ENCODE results near the gene STXBP2.
A peak's percentile ranks its signal among the peaks of the same experiment; 100 is the strongest.
"Not testable (repeated sequence)": the region's sequence is repeated elsewhere in the genome, so short reads cannot be mapped to it uniquely, and the experiment has no call there.

STXBP2 gene

DNA sequence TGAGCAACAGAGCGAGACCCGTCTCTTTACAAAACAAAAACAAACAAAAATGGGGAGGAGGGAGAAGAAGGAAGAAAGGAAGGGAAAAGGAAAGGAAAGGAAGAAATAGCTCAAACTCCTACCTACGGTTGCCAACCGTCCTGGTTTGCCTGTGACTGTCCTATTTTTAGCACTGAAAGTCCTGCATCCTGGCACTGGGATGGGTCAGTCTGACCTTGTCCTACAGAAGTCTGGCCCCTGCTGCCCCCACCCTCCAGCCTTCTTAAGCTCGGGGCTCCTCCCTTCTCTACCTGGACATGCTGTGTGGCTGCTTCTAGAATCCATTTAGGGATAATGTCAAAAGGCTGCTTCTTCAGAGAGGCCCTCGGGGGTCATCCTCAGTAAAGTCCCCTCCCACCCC, 1.2 kb upstream of the STXBP2 start:
- no peak for DNase-seq

DNA sequence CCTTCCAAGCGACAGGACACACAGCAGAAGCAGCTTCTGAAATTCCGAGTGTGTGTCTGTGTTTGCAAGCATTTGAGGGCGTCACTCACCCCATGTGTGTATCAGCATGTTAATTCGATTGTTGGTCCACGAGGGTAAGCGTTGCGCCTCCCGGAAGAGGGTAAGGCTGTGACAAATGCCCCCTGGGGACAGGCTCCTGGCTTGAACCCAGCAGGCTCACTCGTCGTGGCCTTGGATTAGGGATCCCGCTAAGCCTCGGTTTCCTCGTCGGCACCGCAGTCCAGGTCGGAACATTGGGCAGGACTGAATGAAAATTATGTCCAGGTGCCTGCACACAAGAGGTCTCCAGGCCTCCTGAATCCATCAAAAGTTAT, 606 bp upstream of the STXBP2 start:
- no peak for DNase-seq

DNA sequence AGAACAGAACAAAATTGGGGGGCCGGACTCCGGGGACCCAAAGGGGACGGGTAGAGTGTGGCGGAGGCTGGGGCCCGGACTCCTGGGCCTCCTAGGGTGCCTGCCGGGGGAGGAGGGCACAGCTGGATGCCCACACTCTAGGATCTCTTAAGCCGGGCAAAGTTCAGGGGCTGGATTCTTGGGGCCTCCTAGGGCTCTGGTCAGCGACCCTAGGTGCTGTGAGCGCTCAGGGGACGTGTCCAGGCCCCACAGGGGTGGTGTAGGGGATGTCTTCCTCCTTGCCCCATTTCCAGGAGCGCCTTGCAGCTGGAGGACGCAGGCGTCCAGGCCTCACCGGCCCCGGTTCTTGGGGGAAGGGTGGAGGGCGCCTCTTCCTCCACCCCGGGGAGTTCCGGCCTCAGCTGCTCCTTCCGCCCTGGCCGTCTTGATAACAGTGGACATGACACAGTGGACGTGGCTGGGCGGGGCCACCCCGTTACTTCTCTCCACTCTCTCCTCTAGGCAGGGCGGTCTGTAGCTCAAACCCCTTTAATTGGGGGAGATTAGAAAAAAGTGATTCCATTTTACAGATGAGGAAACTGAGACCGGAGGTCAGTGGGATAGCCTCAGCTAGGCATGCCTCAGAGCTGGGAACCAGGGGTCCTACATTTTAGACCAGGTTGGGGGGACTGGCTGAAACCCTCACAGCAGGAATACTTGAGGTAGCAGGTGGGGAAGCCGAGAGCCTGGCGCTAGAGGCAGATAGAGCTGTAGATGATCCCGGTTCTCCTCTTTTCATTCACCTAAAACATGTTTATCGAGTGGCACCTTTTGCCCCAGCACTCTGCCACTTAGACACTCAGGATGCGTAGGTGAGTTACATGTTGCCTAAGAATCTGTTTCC, 705 bp downstream of the STXBP2 start:
- DNase-seq: no peak

DNA sequence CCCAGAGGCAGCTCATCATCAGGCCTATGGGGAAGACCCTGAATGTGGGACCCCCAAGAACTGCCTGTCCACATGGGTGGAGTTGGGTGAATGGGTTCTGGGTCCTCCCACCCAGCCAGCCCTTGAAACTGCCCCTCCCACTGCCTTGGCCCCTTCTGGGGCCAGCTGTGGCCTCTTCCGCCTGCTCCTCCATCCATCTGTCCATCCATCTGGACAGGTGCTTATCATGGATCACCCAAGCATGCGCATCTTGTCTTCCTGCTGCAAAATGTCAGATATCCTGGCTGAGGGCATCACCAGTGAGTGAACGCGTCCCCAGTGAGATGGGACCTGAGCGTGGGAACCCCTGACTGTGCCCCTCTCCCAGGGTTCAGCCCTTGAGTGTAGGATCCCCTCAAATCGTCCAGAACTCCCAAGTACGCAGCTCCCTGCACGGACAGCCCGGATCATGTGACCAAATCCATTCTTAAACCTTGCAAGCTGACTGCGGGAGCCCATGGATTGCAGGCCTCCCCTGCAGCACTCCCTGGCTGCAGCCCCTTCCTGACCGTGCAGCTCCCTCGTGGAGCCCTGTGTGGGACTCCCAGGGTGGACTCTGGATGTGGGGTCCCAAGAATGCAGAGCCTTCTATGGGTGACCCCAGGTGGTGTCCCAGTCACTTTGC, 2.0 kb downstream of the STXBP2 start:
- DNase-seq: no peak

DNA sequence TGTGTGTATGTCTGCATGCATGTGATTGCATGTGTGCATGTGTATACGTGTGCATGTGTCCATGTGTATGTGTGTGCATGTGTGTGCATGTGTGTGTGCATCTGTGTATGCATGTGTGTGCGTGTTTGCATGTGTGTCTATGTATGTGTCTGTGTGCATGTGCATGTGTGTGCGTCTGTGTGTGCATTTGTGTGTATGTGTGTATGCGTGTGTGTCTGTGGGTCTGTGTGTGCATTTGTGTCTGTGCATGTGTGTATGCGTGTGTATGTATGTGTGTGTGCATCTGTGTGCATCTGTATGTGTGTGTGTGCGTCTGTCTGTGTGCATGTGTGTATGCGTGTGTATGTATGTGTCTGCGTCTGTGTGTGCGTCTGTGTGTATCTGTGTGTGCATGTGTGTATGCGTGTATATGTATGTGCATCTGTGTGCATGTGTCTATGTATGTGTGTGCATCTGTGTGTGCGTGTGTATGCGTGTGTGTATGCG, 3.0 kb downstream of the STXBP2 start:
- no peak for DNase-seq

DNA sequence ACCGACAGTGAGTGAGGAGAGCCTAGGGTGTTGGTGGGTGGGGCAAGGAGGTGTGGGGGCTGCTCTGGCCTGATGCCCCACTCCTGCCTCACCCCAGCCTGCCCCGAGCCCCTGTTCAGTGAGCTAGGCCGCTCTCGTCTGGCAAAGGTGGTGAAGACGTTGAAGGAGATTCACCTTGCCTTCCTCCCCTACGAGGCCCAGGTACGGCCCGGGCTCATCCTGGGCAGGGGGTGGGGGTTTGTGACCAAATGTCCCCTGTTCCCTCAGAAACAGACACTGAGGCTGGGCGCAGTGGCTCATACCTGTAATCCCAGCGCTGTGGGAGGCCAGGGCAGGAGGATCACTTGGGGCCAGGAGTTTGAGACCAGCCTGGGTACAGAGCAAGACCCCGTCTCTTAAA, 3.9 kb downstream of the STXBP2 start:
- no peak for DNase-seq

DNA sequence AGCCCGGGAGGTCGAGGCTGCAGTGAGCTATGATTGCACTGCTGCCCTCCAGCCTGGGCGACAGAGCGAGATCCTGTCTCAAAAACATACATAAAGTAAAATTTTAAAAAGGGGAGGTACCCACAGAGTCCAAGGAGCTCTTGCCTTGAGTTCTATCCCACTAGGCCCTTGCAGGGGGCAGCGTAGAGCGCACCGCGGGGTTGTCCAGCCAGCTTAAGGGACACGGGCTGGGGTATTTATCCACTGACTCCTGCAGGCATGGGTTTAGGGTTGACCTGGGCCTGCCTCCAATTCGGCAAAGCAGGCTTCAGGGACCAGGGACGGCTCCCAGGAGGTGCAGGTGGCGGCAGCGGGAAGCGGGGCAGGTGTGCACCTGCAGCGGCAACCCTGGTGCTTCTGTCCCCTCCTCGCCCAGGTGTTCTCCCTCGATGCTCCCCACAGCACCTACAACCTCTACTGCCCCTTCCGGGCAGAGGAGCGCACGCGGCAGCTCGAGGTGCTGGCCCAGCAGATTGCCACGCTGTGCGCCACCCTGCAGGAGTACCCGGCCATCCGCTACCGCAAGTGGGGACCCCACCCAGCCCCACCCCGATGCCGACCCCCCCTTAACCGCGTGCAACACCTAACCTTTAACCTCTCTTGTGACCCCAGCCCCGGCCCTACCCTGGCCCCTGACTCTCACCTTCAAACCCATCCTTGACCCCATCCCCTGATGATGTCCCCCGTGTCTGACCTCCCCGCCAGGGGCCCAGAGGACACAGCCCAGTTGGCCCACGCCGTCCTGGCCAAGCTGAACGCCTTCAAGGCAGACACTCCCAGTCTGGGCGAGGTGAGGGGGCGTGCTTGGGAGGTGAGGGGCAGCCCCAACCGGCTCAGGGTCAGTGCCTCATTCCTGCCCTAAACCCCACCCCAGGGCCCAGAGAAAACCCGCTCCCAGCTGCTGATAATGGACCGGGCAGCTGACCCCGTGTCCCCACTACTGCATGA, 4.7 kb downstream of the STXBP2 start:
- no peak for DNase-seq

DNA sequence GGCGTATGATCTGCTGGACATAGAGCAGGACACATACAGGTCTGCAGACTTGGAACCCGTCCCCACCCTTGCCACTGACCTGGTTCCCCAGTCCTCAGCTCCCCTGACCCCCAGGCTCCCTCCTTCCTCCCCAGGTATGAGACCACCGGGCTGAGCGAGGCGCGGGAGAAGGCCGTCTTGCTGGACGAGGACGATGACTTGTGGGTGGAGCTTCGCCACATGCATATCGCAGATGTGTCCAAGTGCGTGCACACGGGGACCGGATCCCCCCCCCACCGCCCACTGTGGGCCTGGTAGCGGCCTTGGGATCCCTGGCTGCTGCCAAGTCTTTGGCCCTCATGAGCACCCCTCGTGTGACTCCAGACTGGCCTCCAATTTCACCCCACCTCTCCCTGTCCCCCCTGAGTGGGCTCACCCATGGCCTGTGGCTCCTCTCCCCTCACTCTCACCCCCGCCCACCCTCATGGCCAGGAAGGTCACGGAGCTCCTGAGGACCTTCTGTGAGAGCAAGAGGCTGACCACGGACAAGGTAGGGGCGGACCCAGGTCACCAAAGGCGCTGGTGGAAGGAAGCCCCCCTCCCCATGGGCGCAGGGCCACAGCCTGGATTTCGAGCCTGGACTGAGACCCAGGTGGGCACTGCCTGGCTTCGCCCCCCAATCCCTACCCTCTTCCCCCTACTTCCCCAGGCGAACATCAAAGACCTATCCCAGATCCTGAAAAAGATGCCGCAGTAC, 5.6 kb downstream of the STXBP2 start:
- DNase-seq: no peak

DNA sequence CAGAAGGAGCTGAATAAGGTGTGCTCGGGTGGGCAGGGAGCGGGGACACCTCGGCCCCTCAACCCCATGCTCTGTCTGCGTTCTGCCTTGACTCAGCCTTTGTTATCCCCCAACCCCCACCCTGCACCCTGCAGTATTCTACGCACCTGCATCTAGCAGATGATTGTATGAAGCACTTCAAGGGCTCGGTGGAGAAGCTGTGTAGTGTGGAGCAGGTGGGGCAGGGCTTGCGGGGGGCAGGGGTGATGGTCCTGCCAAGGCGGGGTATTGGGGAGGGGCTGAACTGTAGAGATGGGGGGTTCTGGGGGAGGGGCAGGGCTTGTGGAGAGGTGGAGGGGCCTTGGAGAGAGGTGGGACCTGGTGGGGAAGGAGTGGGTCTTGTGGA, 6.1 kb downstream of the STXBP2 start:
- DNase-seq: no peak

DNA sequence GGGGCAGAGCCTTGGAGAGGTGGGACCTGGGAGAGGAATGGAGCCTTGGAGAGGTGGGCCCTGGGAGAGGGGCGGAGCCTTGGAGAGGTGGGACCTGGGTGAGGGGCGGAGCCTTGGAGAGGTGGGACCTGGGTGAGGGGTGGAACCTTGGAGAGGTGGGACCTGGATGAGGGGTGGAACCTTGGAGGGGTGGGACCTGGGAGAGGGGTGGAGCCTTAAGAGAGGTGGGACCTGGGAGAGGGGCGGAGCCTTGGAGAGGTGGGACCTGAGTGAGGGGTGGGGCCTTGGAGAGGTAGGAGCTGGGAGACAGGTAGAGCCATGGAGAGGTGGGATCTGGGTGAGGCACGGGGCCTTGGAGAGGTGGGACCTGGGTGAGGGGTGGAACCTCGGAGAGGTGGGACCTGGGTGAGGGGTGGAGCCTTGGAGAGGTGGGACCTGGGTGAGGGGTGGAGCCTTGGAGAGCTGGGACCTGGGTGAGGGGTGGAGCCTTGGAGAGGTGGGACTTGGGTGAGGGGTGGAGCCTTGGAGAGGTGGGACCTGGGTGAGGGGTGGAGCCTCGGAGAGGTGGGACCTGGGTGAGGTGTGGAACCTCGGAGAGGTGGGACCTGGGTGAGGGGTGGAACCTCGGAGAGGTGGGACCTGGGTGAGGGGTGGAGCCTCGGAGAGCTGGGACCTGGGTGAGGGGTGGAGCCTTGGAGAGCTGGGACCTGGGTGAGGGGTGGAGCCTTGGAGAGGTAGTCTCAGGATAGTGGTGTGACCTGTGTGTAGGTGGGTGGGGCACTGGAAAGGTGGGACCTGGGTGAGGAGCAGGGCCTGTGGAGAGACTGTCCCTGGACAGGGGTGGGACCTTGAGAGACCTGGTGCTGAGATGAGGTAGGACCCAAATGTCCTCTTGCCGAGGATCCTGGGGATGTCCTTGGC, 7.0 kb downstream of the STXBP2 start:
- DNase-seq: not testable (repeated sequence)

DNA sequence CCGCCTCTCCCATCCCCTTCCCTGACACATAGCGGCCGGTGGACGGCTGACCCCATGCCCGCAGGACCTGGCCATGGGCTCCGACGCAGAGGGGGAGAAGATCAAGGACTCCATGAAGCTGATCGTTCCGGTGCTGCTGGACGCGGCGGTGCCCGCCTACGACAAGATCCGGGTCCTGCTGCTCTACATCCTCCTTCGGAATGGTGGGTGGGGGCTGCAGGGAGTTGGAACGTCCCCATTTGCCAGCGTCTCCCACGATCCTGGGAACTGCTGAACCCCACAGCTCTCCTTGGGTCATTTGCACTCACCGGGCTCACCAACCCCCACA, 7.6 kb downstream of the STXBP2 start:
- no peak for DNase-seq

DNA sequence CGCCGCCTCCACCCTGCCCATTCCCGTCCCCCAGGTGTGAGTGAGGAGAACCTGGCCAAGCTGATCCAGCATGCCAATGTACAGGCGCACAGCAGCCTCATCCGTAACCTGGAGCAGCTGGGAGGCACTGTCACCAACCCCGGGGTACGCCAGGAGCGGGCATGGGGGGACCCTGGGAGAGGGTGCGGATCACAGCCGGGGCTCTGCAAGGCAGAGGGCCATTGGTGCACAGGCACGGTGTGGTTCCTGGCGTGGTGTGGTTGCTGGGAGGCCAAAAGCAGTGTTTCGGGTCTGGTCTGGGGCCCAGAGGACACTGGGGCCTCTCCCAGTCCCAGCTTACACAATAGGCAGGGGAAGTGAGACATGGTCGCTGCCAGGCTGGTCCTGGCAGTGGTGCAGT, 8.3 kb downstream of the STXBP2 start:
- DNase-seq: no peak

DNA sequence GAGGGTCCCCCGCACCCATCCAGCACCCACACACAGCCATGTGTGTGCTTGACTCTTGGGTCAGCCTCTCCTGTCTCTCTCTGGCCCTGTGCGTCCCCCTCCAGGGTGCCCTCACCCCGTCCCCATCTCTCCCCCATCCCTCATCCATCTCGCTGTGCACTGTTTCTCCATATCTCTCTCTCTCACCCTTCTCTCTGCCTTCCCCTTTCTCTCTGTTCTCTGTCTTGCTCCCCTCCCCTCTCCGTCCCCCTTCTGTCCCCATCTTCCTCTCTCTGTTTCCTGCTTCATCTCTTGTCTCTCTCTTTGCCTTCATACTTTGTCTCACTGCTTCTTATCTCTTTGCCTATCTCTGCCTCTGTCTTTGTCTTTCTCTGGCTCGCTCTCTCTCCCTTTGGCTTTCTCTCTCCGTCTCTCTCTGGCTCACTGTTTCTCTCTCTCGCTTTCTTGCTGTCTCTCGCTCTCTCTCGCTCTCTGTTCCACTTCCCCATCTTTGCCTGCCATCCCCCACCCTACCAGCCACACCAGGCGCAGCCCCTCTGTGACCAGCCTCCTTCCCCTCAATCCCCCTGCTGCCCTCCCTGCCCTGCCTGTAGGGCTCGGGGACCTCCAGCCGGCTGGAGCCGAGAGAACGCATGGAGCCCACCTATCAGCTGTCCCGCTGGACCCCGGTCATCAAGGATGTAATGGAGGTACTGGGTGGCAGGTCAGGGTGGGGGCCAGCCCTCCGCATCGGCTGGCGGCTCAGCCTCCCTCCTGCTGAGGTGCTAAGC, 8.9 kb downstream of the STXBP2 start:
- no peak for DNase-seq

DNA sequence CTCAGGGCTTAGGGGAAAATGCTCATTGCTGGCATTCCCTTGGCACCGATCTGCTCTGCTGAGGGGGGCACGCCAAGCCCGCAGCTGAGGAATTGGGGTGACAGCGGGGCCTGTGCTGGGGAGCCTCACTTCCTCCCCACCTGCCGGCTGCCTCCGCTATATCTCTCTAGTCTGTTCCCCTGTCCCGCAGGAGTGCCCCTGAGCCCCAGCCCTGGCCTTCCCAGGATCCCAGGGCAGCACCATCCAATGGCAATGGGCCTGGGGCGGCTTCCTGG, 9.5 kb downstream of the STXBP2 start:
- DNase-seq: no peak

DNA sequence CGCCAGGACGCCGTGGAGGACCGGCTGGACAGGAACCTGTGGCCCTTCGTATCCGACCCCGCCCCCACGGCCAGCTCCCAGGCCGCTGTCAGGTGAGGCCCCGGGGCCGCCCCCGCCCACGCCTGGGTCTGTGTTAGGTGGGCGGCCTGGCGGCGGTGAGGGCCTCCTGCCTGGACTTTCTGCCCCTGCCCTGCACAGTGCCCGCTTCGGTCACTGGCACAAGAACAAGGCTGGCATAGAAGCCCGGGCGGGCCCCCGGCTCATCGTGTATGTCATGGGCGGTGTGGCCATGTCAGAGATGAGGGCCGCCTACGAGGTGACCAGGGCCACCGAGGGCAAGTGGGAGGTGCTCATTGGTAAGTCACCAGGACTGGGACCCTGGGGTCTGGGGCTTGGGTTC, 10.2 kb downstream of the STXBP2 start:
- DNase-seq: no peak

DNA sequence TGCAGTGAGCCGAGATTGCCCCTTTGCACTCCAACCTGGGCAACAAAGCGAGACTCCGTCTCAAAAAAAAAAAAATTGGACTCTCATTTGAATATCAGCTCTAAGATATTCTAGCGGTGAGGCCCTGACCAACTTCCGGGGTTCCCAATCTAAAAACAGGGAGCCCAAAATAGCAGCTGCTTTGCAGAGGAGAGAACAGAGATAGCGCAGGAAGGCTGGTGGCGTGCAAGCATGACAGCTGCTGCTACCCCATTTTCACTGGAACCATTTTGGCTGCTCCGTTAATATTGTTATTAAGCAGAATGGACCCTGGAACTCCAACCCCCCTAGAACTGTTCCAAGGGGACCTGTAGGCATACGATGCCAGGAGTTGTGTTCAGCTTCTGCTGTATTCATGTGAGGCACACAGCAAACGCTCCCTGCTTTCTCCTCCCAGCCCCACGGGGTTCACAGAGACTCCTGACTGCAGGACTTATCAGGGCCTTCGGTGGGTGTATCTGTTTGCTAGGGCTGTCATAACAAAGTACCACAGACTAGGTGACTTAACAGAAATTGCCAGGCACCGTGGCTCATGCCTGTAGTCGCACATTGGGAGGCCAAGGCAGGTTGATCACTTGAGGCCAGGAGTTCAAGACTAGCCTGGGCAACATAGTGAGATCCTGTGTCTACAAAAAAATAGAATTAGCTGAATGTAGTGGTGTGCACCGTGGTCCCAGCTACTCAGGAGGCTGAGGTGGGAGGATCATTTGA, 11.5 kb downstream of the STXBP2 start:
- no peak for DNase-seq

DNA sequence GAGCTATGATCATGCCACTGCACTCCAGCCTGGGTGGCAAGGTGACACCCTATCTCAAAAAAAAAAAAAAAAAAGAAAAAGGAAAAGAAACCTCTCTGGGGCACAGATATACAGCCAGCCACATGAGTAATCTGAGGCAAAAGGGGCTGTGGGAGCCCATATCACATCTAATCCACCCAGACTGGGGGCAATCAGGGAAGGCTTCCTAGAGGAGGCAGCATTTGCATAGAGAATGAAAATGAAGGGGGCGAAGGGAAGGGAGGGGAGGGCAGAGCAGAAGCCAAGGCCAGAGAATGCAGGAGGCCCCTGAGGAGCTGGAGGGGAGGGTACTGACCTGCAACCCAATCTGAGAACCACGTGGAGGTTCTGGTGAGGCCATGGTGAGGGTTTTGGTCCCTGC, 13.2 kb downstream of the STXBP2 start:
- DNase-seq: no peak

DNA sequence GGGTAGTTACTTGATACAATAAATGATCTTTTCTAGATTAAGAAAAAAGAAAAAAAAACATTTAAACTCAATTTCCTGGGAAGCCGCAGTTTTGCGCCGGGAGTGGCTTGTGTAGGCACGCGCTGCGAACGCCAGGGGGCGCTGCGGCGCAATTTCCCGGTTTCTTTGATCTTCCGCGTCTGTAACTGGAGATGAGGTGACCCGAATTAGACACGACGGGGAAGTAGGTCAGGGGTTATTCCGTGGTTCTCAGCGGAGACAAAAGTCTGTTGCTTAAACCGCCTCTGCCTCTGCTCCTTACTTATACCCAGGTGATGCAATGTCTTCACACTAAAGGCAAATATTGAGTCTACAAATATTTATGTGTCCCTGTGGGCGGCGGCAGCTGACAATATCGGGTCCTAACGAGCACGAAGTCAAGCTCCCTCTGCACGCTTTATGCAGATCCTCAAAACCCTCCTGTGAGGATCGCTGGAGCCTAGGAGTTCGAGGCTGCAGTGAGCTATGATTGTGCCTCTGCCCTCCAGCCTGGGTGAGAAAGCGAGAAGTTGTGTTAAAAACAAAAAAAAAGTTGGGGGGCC, 15.2 kb downstream of the STXBP2 start:
- DNase-seq: peak; percentile 95

DNA sequence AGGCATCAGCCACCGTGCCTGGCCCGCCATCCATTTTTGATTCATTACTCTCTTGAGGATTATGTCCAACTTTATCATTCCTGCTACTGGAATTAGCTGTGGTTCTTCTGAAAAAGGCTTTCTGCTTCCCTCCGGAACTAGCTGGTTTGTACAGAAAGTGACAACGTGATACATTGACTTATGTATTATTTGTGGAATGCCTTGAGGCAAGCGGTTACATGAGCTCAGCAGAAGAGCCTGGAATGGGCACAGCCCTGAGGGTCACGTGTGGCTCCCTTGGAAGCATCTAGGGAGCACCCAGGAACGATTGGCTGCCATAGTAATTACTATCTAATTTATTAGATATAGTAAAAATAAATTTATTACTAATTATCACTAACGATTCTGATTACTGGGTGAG, 17.5 kb downstream of the STXBP2 start:
- DNase-seq: no peak

DNA sequence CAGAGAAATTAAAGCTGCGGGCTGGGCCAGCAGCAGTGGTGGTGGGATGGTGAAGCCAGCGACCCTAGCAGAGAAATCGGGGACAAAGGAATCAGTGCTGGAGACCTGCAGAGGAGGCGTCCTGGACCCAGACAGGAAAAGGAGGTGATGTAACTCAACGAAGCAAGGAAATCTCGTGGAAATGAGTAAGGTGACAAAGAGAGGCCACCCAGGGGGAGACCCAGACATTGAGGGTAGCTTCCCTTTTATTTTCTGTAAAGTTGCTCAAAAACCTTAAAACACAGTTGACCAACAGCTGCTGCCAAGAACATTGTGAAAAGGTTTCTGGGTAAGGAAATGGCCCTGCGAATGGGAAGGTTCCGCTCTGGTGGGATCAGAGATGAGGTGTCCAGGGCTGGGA, 18.7 kb downstream of the STXBP2 start:
- peak; percentile 92 for DNase-seq

All from GF-D8 (cell line).